ENCODE measurements around the gene PTOV1.
"Not testable (repeated sequence)": the region's sequence is repeated elsewhere in the genome, so short reads cannot be mapped to it uniquely, and the experiment has no call there.

Gene PTOV1

DNA sequence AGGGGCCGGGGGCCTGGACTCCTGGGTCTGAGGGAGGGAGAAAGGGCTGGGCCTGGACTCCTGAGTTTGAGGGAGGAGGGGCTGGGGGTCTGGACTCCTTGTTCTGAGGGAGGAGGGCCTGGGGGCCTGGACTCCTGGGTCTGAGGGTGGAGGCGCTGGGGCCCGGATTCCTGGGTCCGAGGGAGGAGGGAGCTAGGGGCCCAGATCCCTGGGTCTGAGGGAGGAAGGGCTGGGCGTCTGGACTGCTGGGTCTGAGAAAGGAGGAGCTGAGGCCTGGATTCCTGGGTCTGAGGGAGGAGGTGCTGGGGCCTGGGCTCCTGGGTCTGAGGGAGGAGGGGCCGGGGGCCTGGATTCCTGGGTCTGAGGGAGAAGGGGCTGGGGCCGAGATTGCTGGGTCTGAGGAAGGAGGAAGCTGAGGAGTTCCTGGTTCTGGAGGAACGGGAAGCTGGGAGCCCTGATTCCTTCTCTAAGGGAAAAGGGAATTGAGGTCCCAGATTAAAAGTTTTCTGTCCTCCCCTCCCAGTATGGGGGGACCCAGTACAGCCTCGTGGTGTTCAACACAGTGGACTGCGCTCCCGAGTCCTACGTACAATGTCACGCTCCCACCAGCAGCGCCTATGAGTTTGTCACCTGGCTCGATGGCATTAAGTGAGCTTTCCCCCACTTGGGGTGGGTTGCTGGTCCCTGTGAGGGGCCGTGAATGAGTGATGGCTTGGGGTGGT, 32.1 kb upstream of the PTOV1 start:
- DNase-seq: no peak

DNA sequence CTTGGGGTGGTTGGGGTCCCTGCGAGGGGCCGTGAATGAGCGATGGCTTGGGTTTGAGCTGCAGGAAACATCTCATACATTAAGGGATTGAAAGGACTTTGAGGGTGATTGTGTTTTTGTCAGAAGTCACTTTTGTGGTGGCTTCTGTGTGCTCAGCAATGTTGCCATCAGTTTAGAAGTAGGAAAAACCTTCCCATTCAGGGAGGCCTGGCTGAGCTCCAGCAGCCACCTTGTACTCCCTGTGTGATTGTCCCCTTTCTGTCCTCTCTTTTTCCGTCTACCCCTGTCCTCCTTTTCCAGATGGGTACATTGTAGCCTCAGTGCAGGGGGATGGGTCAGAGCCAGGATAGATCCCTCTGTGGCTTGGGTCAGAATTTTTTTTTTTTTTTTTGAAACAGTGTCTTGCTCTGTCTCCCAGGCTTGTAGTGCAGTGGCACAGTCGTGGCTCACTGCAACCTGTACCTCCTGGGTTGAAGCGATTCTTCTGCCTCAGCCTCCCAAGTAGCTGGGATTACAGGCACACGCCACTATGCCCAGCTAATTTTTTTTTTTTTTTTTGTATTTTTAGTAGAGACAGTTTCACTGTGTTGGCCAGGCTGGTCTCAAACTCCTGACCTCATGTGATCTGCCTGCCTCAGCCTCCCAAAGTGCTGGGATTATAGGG, 31.4 kb upstream of the PTOV1 start:
- not testable (repeated sequence) for DNase-seq

DNA sequence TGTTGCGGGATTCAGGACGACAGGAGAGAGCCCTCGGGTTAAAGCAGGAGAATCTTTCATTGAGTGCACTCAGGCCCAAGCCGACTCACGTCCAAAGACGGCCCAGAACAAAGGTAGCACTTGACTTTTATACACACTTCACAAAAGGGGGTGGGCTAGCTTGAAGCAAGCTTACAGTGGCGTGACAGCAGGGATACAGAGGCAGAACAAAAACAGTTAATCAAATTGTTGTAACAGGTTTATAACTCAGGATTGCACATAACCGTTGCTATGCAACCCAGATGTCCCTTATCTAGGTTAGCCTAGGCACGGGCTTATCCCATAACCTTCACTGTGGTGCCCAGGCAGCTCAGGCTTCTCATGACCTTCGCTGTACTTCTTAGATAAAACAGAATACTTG, 30.8 kb upstream of the PTOV1 start:
- DNase-seq: no peak

DNA sequence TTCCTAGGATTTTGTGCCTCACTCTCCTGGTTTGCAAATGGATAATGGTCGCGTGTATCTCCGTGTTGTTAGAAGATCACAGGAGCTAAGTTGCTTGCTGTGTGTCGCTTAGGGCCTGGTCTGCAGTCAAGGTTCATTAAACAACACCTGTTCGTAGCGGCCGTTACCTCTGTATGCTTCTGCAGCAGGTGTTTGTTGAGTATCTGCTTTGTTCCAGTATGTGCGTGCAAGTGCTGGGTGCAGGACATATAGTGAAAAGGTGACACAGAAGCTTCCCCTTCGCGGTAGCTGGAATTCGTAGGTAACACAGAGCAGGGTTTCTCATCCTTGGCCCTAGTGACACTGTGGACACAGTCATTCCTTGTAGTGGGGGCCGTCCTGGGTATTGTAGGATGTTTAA, 27.5 kb upstream of the PTOV1 start:
- DNase-seq: no peak

DNA sequence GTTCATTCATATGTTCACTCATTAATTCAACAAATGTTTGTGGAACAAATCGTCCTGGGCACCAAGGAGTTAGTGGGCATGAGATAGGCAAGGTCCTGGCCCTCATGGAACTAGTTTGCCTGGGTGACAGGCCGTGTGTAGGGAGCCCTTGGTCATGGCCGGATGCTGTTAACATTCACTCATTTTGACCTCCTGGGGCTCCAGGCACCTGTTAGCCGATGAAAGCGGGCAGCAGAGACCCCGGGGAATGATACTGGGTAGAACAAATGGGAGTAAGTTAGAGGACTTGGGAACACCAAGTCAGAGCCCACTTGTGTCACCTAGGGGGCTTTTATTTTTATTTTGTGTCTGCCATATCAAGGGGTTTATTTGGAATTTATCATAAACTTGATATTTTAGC, 26.3 kb upstream of the PTOV1 start:
- no peak for DNase-seq

DNA sequence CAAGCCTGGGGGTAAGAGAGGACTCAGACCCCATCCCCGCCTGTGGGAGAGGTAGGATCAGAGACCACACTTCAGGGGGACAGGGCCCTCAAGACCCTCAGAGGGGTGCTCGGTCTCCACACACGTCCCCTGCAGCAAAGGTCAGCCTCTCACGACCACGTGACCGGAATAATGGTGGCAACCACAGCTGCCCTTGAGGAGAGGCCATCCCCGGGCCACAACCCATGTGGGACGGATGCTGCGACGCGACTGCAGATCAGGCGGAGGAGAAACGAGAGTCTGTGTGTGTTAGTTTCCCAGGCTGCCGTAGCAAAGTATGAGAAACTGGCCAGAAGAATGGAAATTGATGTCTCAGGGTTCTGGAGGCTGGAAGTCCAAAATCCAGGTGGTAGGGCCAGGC, 23.9 kb upstream of the PTOV1 start:
- DNase-seq: no peak

DNA sequence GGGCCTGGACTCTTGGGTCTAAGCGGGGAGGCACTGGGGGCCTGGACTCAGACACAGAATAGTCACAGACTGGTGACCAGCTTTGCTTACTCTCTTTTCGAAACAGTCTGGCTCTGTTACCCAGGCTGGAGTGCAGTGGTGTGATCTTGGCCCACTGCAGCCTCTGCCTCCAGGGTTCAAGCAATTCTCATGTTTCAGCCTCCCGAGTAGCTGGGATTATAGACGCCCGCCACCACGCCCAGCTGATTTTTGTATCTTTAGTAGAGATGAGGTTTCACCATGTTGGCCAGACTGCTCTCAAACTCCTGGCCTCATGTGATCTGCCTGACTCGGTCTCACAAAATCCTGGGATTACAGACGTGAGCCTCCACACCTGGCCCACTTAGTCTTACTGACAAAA, 21.8 kb upstream of the PTOV1 start:
- DNase-seq: no peak

DNA sequence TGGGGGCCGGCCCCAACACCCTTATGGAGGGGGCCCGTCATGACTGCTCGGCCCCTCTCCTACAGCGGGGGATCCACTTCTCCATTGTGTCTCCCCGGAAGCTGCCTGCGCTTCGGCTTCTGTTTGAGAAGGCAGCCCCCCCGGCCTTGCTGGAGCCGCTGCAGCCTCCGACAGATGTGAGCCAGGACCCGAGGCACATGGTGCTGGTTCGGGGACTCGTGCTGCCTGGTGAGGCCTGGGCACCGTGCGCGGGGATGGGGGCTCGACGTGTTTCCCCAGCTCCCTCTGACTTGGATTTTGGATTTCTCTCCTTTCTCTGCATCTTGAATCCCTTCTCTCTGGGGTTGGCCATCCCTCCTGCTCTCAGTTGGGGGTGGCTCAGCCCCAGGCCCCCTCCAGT, 21.2 kb upstream of the PTOV1 start:
- DNase-seq: no peak

DNA sequence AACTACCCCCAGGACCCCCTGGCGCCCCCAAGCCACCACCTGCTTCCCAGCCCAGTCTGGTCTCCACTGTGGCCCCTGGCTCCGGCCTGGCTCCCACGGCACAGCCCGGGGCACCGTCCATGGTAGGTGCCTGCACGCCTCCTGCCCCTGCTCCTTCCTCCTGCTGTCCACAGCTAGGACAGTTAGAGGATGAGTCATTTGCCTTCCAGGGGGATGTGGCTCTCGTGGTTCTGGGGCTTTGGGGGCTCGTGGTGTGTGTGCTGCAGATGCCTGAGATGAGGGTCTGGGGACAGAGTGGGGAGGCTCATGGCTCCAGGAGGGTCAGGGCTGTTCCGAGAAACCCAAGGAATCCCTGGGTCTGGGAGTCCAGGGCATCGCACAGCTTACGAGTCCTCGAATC, 20.2 kb upstream of the PTOV1 start:
- no peak for DNase-seq

DNA sequence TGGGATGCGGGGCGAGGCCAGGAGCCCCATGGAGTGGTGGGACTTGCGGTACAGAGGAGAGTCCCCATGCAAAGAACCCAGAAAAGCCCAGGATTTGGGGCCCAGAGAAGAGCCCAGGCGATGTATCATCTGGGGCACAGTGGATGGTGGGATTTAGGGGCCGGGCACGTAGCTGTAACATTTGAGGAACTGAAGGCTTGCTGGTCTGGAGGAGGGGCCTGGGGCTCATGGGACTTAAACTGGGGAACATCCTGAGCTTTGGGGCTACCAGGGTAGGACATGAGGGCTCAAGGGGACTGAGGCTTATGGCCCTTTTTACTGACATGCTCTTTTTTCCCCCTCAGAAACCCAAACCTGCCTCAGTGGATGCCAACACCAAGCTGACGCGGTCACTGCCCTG, 19.4 kb upstream of the PTOV1 start:
- no peak for DNase-seq

DNA sequence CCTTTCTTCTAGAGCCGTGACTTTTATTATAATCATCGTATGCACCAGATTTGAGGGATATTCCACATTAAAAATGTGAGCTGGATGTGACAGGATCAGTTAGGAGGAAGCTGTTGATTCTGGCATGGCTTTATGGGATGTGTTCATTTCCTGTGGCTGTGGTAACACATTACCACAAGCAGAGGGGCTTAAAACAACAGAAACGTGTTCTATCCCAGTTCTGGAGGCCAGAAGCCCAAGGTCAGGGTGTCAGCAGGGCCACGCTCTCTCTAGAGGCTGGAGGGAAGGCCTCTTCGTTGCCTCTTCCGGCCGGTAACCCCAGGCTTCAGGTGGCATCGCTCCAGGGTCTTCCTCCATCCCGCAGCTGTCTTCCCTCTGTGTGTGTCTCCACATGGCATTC, 18.4 kb upstream of the PTOV1 start:
- DNase-seq: no peak

DNA sequence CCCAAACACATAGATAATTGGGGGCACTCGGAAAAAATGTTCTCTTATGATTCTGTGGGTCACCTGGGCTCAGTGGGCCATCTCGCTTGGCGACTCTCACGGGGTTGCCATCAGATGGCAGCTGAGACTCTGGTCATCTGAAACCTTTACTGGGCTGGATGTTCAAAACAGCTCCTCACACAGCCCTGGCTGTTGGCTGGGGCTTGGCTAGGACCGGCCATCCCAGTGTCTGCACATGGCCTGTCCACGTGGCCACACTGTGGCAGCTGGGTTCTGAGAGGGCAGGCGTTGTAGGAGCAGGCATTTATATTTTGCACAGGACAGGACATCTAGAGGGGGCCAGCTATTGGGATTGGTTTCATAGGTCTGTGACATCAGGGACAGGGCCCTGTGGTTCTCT, 17.4 kb upstream of the PTOV1 start:
- no peak for DNase-seq

DNA sequence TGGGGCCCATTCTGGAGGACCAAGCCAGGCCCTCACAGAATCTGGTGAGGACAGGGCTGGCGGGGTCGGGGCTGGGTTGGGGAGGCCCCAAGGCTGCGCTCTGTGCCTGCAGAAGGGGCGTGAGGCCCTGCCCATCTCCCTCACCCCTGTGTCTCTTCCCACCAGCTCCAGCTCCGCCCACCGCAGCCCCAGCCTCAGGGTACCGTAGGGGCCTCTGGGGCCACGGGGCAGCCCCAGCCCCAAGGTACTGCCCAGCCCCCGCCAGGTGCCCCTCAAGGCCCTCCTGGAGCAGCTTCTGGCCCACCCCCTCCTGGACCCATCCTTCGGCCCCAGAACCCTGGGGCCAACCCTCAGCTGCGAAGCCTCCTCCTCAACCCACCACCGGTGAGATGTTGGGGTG, 15.4 kb upstream of the PTOV1 start:
- DNase-seq: no peak

DNA sequence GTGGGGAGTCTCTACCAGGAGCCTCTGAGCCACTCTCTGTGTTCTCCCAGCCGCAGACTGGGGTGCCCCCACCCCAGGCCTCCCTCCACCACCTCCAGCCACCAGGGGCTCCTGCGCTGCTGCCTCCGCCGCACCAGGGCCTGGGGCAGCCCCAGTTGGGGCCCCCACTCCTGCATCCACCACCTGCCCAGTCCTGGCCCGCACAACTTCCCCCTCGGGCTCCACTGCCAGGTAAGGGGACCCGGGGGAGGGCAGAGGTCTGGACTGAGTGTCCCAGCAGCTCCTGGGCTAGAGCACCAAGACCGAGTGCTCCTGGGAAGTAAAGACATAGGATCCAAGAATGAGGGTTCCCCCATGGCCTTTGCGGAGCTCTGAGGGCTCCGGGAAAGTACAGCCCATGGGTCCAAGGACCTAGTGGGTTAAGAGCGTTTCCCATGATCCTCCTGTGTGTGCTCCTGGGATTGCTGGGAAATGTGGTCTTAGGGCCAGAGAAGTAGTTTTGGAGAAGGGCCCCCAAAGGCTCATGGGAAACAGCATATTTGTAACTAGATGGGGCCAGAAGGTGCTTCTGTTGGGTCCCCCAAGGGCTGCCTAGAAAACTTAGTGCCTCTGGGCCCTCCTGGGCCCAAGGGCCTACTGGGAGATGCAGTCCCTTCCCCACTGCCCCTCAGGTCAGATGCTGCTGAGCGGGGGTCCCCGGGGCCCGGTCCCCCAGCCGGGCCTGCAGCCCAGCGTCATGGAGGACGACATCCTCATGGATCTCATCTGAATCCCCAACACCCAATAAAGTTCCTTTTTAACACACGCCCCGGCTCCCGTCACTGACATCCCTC, 14.6 kb upstream of the PTOV1 start:
- no peak for DNase-seq

DNA sequence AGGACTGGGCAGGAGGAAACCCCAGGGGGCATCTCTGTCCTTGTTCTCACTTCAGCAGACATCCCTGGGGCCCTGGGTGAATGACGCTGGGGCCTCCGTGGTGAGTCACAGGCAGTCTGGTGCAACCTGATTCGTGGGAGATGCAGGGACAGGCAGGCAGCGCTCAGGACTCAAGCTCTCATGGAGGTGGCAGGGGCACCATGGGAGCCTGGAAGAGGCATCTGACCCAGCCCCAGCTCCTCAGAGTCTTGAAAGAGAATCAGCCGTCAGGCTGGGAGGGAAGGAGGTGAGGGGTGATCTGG, 14.0 kb upstream of the PTOV1 start:
- no peak for DNase-seq

DNA sequence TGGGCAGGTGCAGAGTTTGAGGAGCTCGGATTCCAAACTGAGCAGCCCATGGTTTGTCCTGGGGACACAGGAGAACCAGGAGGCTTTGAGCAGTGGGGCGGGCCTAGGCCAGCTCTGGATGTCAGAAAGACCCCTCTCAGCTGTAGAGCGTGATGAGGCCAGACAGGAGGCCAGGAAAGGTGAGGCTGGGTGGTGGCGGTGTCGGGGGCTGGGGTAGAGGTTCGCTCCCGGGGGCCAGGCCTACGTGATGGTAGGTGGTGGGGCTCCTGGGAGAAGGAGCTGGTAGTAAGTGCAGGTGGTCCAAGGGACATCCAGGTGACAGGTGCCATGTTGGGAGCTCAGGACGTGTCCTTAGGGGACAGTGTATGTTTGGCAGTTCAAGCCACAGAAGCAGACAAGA, 13.5 kb upstream of the PTOV1 start:
- DNase-seq: no peak

DNA sequence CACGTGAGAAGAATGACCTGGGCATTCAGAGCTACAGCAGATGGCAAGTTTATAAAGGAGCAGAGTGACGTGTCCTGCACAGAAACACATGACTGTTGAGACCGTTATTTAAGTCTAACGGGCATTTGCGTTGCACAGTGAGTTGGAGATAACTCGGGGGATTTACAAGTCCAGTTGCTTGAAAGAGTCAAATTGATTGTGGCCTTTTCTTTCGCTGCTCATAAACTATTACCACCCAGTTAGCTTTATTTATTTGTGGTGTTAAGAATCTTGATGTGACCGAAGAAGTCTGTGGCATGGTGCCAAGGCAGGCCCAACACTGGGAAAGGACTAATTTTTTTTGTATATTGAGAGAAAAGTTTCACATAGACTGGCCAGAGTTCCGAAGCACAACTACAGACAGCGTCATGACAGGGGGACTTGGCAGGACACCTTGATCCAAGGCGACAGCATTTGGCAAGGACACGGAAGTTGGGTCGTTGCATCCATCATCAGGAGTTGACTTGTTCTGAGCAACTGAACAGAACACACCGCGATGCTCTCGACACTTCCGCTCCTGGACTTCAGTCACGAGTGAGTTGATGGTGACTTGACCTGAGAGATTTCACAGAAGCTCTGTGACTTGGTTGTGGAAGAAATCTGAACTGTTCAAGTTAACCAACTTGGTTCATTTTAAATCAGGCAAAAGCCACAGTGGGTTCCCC, 11.9 kb upstream of the PTOV1 start:
- no peak for DNase-seq

DNA sequence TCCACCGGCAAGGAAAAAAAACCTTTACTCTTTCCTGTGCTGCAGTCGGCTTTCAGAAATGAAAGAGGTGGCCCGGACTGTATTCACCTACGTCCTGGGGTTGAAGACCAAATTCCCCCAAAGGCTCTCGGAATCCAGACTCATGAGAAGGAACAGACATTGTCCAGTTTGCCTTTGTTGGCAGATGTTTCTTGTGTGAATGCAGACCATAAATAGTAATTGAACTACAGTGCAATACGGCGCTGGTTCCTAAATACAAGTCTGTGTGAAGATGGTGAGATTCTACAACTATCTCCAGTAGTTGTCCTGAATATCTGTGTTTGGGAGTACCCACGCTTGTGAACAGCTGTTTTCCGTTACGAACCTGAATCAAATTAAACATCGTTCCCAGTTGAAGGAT, 11.2 kb upstream of the PTOV1 start:
- DNase-seq: no peak

DNA sequence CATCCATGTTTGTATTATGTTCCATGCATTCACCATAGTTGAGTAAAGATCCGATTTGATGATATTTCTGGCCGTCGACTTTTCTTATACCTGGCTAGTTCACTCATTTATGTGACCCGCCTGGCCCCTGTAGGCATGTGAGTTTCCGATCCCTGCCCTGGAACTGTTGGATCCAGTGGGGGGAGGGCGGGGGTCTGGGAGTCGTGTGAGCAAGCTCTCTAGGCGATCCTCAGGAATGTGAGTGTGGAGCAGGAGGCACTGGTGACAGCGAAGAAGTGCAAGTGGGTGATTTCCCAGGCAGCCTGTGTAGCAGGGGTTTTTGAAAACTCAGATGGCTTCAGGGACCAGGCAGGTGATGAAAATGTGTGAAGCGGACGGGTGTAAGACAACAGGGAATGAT, 10.6 kb upstream of the PTOV1 start:
- no peak for DNase-seq

DNA sequence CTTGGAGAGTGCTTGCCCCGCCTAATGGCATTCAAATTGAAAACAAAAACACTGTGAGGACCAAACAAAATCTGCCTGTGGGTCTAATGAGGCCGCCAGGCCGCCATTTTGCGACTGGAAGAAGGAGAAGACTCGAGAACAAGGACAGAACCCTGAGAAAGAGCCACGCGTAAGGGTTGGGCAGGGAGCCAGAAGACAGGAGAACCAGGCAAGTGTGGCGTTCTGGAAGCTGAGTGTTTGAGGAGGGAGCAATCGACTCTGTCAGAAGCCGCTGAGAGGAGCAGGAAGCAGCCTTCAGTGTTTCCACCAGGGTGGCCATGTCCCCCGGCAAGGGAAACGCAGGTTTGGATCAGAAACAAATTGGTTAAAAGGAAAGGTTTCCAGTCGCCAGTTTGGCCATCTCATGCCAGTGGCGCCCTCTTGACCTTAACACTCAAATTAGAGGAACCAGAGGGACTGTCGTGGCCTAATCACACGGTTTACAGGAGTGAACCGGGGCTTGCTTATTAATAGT, 10.2 kb upstream of the PTOV1 start:
- no peak for DNase-seq

DNA sequence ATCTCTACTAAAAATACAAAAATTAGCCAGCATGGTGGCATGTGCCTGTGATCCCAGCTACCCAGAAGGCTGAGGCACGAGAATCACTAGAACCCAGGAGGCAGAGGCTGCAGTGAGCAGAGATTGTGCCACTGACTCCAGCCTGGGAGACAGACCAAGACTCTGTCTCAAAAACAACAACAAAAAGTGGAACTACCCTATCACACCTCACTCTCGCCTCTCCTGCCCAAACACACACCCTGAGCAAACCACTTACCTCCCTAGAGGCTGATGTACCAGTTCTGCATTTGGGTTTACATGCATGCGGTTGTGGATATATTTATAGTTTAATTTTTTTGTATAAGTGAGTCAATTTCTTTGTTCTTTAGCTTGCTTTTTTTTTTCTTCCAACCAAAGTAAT, 7.7 kb upstream of the PTOV1 start:
- DNase-seq: no peak

DNA sequence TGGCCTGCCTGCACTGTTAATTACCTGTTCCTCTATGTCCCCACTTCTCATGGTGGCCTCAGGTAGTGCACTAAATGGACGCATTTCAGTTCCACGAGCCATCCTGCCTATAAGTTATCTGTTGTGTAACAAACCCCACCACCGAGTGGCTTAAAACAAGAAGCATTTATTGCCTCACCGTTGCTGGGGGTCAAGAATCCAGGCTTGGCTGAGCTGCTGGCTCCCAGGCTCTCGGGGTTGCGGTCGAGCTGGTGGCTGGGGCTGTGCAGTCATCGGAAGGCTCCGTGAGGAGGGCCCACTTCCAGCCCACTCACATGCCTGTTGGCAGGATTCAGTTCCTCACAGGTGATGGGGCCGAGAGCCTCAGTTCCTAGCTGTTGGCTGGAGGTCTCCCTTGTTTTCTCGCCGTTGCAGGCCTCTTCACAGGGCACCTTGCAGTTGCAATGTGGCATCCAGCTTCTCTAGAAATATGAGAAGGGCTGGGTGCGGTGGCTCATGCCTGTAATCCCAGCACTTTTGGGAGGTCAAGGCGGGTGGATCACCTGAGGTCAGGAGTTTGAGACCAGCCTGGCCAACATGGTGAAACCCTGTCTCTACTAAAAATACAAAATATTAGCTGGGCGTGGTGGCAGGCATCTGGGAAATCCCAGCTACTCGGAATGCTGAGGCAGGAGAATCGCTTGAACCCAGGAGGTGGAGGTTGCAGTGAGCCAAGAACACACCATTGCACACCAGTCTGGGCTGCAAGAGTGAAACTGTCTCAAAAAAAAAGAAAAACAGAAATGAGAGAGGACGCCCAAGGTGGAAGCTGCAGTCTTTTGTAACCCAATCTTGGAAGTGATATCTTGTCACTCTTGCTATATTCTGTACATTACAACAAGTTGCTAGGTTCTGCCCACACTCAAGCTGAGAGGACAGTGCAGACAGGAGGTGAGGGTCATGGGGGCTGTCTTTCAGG, 6.5 kb upstream of the PTOV1 start:
- no peak for DNase-seq
